Measurements from ENCODE around the gene SPC24. TPM values are rescaled to one million over a fixed set of nuclear protein-coding genes. Genes with fewer than 3 reads are reported as not detected.

SPC24 gene
- total and polyA plus RNA-seq, 2 of the 4 experiments (the other 2 are of a cell fraction) = 12.2 to 97.5 TPM

- Histone ChIP-seq H3K56ac (ENCODE audit: extremely low read depth, insufficient read depth, low read length) (no peak overlapping the region), H2BK120ac (ENCODE audit: low read depth, low read length) (no peak overlapping the region), H2AK5ac (ENCODE audit: low read depth, low read length) (no peak overlapping the region; the same call in 1 of the 2 replicates), H4K8ac (ENCODE audit: low read depth in 2 of 2, low read length in 2 of 2) (no peak overlapping the region; a peak in 1 of 4 replicates), H3K23ac (ENCODE audit: low read depth, low read length) (no peak overlapping the region), H3K4ac (ENCODE audit: low read depth, low read length) (no peak overlapping the region), H2BK20ac (ENCODE audit: low read depth, low read length) (no peak overlapping the region), H3K4me1 (ENCODE audit: control insufficient read depth, insufficient read depth, low read length) (peaks cover 20% of the 10 kb centered on the region), H3K9me3 (ENCODE audit: control insufficient read depth, insufficient read depth, low read length) (no peaks in the 10 kb centered on the region), H3K9ac (ENCODE audit: low read depth, low read length) (no peak overlapping the region), H4K91ac (ENCODE audit: insufficient read depth, low read depth, low read length) (no peak overlapping the region), H3K36me3 (ENCODE audit: control insufficient read depth, insufficient read depth, low read length) (peaks cover 68% of the 10 kb centered on the region), H3K9me1 (ENCODE audit: insufficient read depth, low read length) (peaks cover 5% of the 10 kb centered on the region), H3K27me3 (ENCODE audit: control insufficient read depth, insufficient read depth, low read length) (no peaks in the 10 kb centered on the region), H3K27ac (ENCODE audit: insufficient read depth, low read length) (no peak overlapping the region), H3K4me2 (ENCODE audit: low read depth, low read length) (peak overlapping the region; percentile 16; the same call in 1 of the 2 replicates), H3K4me3 (ENCODE audit: insufficient read depth, low read depth, low read length) (no peak overlapping the region), H2AFZ (replicated peaks; ENCODE audit: low read length, poor library complexity) (peak overlapping the region; percentile 26), H2BK5ac (ENCODE audit: low read depth, low read length, poor library complexity, severe bottlenecking) (no peak overlapping the region), H3K18ac (ENCODE audit: low read depth, low read length) (no peak overlapping the region), H4K5ac (ENCODE audit: low read depth, low read length) (no peak overlapping the region), H3K14ac (replicated peaks; ENCODE audit: low read depth, low read length) (no peak overlapping the region), H2AK9ac (replicated peaks; ENCODE audit: low read depth, low read length, poor library complexity) (no peak overlapping the region), H4K20me1 (ENCODE audit: insufficient read depth, low read length) (peaks cover 38% of the 10 kb centered on the region), H2BK15ac (ENCODE audit: low read depth, low read length) (no peak overlapping the region), H3K79me1 (ENCODE audit: low read depth in 1 of 2, low read length in 2 of 2) (peaks cover 43 to 85% of the 10 kb centered on the region in 2 experiments)
- ChIA-PET POLR2A (ENCODE audit: unreplicated experiment) (no interaction called here), CTCF (interaction anchor here (0.8 kb wide), 1 partner anchor 8 kb away, joined by 3 read pairs; no protein-coding TSS in a partner anchor)
- no CpG with 5 or more reads among the region's 8 CpGs for WGBS, 2 experiments (ENCODE audit: extremely low coverage in 2 of 2, insufficient read length in 1 of 2)
- DNase-seq = peak; percentile 63
- dilution Hi-C loops (cut with HindIII; ENCODE audit: low sequenced_read_pairs, unreplicated experiment) = no loop called here
- intact Hi-C loops (cut with micrococcal nuclease) = no loop called here
- in situ Hi-C loops (cut with MboI; ENCODE audit: low sequenced_read_pairs) = no loop called here
- no TSS peak for BruUV-seq (replicated peaks)
- peak; percentile 67 for ATAC-seq (ENCODE audit: low read depth)
- TF ChIP-seq SMC3 (IDR thresholded peaks at IDR 0.05; ENCODE audit: low read depth, low read length) = no peak
- TF ChIP-seq USF2 (IDR thresholded peaks at IDR 0.05; ENCODE audit: low read depth, low read length) = peak; percentile 96
These were observed 35.7 kb upstream of the SPC24 start for GRCh38 chr19:11191273-11191755.
